Activated CD4-positive, alpha-beta memory T cell treated with anti-CD3 and anti-CD28 coated beads, Interleukin-2, amount 10 ng/mL, durations not matched to agents 7 days and 5 days (primary cell): ENCODE measurements around the gene SPPL2C. TPM values are rescaled to one million over a fixed set of nuclear protein-coding genes. Genes with fewer than 3 reads are reported as not detected.

ENCODE experiments used
- total RNA-seq, 2 experiments: library from RNA; stranded (reverse); gene quantifications; one replicate each; pipeline ENCODE4 v1.2.3, GENCODE V29; 2021

SPPL2C gene
- total RNA-seq, 2 experiments from 2014 or later = not detected

Other genes starting within 250 kb of the SPPL2C start
- gene CRHR1, start 60.6 kb upstream of the SPPL2C start, total RNA-seq = not detected
- under 1 TPM; 0.15 to 0.70 TPM for gene MAPT, start 49.7 kb downstream of the SPPL2C start, total RNA-seq
- not detected for gene STH, start 154.4 kb downstream of the SPPL2C start, total RNA-seq